ENCODE results near the gene BCL6. TPM values are rescaled to one million over a fixed set of nuclear protein-coding genes. Genes with fewer than 3 reads are reported as not detected.

BCL6 gene
- total RNA-seq, 1 experiment from 2014 or later, result 9.0 TPM

DNA sequence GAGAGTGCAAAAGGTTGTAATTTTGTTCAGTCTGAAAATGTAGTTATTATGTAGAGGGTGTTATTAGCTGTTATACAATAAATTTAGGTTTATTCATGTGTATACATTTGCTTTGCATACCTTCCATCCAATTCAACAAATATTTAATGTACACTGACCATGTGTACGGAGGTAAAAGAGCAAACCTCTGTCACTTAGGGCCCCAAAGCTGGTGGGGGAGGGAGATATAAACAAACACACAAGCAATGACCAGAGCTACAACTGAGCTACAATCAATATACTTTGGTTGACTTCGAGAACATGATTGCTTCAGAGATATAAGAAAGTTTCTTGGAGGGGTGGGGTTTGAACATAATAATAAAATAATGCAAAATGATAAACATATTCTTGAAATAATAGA is 17.5 kb upstream of the BCL6 start:
- DNase-seq (ENCODE audit: low spot score), result no peak

DNA sequence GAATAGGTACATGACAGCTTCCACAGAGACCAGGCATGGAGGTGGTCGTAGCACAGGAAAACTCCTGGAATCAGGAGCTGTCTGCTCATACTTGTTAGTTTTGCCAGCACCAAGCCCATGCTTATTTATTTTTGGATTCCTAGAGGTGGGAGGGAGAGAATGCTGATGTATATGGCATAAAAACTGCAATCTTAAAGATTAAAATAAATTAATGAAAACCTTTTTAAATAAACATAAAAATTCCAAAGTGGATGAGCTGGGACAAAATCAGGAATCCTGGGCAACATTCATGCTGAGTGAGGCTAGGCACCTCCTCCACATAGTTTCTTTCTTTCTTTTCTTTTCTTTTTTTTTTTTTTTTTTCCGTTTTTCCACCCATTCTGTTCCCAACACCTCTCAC is 14.3 kb upstream of the BCL6 start:
- no peak for DNase-seq (ENCODE audit: low spot score)

DNA sequence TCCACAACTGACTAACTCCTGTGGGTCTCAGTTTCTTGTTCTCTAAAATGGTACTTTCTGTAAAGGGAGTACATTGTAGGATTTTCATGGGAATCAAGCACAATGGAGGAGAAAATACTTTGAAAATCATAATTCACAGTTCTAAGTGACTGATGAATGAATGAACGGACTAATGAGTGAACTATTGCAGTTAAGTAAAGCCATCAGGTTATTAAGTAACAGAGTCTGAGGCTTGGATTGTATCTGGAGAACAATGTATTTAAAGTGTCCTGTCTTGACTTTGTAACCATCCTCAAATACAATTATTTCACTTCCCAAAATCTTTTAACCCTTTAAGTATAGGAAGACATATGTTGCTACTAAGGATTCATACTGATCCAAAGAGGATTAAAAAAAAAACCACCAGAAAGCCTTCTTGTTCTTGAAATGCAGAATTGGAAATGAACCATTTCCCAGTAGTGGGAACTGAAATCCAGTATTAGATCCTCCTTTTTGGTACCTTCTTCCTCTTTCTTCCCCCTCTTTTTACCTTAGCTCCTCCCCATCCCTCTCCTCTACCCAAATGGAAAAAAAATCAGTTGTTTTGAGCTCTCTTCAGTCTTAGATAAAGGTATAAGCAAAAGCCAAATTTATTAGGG is 13.2 kb upstream of the BCL6 start:
- DNase-seq (ENCODE audit: low spot score), result no peak

DNA sequence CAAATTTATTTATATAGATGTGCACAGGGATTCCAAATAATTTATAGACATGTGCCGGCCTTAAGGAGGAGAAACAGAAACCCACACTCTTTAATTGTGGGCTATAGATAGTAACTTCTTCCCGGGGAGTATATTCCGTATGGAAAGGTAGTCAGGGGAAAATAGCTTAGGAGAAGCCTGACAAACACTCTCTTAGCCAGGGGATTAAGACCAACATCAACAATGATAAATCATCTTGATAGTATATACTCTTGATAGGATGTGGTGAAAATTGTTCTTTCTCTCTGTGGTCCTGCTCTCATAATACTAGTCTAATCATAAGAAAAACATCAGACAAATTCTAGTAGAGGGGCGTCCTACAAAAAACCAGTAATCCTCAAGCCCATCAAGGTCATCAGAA is 8.2 kb upstream of the BCL6 start:
- DNase-seq (ENCODE audit: low spot score), result no peak

DNA sequence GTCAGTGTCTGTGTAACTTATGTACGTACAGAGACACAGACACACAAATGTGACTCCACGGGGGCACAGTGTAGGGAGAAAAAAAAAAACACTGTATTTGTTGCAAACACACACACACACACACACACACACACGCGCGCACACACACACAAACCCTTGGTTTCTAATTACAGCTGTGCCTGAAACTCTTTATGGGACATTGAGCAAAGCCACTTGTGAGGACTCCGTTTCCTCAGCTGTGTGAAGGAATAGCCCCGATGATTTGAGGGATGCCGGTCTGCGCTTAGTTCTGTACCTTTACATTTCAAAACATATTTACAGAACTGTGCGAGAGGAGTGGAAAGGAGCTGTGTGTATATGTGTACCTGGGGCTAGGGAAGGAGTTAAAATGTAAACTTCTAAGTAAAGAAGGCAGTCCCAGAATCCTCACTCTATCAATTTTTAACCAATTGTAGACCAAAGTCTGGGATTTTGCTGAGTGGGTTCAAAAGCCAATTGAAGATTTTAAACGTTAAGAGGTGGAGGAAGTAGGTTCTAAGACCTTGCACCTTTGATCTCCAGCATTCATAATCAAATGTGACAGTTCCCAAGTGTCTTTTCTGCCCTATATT is 5.3 kb upstream of the BCL6 start:
- peak; percentile 23 for DNase-seq (ENCODE audit: low spot score)

DNA sequence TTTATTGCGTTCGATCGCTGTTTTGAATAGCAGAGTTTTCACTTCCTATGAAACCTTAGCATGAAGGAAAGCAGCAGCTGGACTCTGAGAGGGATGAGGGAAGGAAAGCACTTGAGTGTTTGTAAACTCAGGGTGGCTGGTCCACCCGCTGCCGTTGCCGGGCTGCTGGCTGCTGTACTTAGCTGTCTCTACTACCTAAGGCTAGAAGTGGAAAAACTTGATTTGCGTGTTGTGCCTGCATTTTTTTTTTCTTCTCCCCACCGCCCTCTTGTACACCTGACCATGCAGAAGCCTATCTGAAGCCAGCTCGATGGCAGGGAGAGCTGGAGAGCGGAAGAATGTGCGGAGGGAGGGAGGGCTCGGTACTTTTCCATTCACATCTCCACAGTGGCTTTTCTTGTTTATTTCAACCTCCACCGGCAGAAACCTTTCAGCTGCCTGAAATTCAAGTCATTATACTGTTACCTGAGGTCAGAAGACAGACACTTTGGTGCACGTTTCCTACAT is 4.8 kb upstream of the BCL6 start:
- peak; percentile 62 for DNase-seq (ENCODE audit: low spot score)

DNA sequence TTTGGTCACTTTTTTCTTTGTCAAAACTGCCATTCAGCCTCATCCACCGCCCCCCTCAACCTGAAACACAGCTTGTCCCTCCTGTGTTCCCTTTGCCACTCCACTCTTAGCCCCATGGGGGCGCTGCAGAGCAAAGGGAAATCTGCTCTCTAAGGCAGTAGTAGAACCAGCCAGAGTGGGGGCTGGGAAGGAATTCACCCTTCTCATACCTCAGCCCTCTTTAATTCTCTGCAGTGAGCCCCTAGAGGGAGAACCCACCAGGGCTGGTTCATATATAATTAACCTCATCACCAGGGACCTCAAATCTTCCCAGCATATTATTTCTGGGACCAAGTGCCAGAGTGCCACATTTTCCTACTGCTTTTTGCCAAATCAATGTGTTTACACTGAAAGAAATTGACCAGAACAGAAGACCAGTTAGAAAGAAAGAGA is 2.8 kb upstream of the BCL6 start:
- DNase-seq (ENCODE audit: low spot score), result peak; percentile 84

DNA sequence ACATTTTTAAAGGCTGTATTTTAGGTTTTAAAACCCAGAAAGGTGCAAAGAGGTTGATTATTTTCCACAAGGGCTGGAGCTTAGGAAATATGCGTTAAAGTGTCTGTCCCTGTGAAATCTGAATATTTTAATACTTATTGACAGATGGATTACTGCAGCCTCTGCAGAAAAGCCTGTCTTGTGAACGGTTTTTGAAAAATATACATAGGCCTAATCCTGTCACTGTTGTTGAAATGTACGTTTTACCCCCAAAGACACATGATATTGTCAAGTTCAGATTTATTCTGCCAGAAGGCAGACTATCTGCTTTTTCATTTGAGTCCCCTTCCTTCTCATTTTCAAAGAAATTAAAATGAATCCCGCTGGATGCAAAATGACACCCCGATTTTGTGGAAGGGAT is 2.2 kb upstream of the BCL6 start:
- no peak for DNase-seq (ENCODE audit: low spot score)

DNA sequence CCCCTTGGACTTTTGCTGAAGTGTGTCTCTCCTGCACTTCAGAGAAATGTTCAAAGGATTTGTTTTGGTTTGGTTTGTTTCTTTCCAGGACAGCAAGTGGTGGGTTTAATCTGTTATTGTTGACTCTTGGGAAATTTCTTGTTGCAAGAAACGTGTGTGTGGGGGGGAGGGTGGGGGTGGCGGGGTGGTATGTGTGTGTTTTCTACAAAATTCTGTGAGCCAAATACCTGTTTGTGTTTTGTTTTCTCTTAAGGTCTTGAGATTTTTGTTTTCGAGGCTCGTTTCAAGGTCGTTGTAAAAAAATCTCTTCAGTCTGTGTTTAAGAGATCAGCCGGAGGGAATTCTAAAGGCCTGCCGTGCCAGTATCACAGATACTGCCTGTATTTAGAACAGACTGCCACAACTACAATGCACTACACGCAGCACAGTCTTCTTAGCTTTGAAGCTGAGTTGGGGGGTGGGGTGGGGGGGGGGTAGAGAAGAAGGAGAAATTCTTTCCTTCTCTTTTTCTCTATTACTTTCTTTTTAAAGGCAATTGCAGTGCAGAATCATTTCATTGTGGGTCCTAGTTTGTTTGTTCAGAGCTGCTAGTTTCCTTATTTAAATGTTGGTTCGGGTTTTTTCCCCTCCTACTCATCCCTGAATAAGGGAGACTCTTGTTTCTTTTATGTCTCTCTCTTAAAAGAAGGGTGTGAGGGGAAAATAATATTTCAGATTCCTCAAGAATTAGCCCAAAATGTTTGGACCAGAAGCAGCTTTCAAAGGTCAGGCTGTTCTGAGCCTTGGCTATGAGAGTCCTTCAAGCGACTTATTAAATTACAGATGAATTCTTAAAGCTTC is 1.4 kb upstream of the BCL6 start:
- peak; percentile 29 for DNase-seq (ENCODE audit: low spot score)

DNA sequence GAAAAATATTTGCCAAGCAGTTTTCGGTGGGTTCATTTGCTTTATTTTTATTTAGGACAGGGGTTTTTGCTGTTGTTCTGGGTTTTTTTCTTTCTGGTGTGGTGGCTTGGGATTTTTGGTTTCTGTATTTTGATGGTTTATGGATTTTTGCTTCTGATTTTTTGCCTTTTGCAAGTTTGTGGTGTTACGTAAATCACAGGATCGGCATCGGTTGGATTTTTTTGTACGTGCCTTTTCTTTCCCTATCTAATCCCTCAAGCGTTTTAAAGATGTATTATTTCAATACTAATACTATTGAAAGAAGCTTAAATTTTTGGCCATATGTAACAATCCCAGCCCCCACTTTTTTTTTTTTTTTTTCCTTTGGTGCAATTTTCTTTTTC is 782 bp upstream of the BCL6 start:
- DNase-seq (ENCODE audit: low spot score), result no peak

DNA sequence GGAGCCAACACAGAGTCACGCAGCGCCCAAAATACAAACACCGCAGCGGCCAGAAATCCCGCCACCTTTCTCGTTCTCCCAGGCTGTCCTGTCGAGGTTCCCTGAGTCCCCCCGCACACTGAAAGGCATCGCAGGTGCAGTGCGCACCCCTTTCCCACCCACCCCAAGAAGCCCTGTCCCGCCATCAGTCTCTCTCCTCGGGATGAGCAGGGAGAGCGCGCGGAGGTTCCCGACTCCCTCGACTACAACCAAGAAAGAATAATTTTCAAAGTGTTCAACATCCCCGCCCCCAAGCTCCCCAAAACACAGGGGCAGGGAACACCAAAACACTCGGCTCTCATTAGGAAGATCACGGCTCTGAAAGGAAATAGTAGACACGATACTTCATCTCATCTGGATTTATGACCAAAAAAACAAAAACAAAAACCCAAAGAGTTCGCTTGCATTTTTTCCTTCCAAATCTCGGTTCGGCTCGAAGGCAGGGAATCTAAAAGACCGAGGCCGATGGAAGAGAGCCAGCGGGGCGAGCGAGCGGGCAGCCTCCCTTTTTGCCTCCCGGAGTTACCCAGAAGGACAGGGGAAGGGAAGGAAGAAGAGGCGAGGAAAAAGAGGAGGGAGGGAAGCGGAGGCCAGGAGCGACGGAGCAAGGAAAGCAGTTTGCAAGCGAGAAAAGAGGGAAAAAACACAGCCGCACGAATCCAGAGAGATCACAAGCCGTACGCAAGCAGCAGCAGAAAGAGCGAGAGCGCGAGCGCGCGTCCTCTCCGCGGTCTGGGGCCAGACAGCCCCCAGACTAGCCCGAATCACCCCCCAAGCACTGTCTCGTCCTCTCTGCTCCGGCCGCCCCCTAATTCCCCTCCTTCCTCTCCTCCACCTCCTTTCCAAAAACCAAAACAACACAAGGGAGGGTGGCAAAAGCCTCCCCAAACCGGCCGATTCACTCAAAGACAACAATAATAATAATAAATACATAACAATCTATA is 808 bp downstream of the BCL6 start:
- peak; percentile 44 for DNase-seq (ENCODE audit: low spot score)

DNA sequence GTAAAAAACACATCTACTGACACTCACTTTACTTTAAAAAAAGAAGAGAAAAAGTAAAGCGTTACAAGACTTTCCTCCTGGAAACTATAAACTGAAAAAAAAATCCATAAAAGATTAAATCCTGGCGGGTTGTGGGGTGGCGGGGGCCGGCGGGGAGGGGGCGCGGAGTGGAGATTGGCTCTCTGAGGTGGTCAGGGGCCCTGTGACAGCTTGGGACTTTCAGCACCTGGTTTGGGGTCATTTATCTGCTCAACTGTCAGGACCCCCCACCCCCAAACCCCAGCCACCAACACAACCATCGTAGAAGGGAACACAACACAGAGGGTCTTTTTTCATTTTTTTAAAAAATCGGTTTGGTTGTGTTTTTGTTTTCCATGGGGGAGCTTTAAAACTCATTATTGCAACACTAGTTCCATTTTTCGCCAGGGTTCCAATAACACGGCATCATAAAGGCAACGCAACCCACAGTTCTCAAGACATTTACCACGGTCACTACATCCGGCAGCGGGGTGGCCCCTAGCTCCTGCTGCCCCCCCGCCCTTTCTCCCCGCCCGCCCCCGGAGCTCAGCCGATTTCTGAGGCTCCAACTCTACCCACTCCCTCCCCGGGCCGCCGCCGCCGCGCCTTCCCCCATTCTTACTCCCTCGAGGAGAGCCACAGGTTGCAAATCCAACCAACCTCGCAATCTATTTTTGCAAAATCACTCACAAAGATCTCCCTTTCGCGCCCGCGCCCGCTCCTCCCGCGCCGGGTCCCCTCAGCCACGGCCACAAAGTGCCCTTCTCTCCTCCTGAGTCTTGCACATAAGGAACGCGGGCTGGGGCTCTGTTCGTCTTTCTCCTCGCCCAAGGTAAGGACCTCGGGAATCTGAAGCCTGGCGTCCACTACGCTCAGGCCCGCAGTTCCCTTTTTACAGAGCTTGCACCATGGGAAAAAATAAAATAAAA is 1.8 kb downstream of the BCL6 start:
- DNase-seq (ENCODE audit: low spot score), result peak; percentile 19

DNA sequence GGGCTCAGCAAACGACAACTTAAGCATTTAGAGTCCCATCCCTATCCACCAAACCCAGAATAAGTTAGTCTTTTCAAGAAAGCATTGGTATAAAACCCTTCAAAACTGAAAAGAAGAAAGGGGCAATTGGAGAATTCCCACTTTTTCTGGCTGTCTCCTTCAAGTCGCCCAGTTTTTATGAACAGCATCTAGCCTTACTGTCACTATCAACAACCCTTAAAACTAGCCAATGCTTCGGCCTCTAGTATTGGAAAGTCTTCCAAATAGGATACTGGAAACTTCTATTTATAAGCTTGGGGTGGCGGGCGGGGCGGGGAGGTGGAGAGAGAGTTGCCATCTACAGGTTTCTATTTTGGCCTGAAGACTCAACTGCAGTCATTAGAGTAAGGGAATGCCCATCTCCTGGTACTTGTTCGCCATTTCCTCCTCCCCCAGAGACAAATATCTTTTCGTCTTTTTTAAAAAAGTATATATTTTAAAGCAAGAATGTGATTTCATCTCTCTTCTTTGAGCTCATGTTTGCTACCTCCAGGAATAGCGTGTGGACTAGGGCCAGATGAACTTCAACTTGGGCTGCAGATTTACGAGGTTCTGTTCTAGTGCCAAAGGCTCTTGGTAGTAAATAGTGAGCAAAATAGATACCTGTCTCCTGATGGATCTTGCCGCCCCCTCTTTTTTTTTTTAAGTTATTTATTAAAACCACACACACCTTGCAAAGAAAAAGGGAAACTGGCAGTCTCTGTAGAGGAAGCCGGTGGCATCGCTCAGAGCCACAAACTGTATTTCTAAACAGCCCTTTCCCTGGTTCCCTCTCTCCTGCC is 2.7 kb downstream of the BCL6 start:
- no peak for DNase-seq (ENCODE audit: low spot score)

DNA sequence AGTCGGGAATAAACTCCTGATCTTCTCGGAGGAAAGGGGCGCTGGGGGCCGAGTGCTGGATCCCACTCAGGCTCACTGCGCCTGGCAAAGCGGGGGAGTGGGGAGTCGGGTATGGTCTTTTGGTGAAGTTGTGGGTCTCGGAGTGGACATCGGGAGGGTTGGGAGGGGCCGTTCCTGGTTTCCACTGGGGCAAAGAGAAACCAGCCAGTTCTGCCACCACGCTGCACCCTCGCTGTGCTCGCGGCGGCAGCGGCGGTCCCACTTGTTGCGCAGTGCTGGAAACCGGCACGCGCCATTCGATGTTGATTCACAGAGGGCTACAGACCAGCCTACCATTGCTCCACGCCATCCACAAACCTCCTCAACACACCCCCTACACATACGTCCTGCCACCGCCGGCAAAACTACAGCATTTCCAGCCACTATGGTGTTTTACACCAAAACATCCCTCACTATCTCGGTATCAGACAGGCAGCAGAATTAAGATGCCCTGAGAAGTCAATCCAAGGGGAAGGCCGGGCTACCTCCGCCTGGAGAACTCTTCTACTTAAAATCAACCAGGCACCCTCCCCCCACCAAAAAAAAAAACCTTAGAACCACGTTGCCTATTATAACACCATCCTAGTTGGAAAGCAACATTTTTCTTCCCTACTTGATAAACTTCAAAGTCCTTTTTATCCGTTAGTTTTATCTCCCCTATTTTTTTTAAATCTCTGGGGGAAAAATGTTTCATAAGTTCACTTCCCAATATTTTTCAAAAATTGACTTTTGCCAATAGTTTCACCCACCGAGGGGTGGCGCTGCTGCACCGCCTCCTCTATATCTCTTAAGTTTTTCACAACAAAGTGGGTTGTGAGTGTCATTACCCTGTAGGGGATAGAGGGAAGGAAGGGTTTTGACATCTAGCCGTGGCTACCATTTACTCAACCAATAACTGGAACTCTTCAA is 3.6 kb downstream of the BCL6 start:
- peak; percentile 82 for DNase-seq (ENCODE audit: low spot score)

DNA sequence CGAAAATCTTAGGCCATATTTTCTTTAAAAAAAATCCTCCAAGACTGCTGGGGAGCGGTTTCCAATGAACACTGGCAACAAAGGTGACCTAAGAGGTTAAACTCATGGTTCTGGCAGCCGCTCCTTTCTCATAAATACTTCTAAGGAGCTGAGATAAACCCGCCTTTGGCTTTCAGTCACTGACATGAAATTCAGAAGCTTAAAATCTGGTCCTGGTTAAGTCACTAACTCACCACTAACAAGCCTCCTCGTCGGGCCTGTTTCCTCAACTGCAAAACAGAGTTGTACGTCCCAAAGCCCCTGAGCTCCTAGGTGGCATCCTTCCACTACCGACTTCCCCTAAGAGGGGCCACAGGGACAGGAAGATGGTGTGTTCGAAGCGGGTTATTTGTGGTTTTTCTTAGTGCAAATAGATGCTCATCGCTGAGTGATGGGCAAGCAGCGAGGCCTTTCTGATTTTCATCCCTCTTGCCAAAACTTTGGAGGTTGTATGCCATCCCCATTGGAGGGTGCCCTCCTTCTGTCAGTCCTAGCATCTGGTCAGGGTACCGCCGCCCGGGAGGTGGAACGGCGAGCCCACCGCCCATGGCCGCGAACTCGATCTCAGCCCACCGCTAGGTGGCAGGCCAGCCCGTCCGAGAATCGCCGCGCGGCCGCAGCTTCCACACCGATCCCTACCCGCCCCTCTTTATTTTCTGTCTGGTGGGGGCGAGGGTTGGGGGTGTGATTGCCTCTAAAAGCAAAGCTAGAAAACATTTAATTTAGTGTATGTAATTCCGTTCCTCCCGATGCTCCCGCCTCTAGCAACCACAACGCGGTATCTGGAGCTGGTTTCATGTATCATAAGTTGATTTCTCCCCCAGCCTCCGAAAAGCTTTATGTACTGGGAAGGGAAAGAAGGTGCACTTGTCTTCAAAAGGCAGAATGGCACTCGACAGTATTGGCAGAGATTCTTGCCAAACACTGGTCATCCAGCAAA is 4.6 kb downstream of the BCL6 start:
- peak; percentile 50 for DNase-seq (ENCODE audit: low spot score)

DNA sequence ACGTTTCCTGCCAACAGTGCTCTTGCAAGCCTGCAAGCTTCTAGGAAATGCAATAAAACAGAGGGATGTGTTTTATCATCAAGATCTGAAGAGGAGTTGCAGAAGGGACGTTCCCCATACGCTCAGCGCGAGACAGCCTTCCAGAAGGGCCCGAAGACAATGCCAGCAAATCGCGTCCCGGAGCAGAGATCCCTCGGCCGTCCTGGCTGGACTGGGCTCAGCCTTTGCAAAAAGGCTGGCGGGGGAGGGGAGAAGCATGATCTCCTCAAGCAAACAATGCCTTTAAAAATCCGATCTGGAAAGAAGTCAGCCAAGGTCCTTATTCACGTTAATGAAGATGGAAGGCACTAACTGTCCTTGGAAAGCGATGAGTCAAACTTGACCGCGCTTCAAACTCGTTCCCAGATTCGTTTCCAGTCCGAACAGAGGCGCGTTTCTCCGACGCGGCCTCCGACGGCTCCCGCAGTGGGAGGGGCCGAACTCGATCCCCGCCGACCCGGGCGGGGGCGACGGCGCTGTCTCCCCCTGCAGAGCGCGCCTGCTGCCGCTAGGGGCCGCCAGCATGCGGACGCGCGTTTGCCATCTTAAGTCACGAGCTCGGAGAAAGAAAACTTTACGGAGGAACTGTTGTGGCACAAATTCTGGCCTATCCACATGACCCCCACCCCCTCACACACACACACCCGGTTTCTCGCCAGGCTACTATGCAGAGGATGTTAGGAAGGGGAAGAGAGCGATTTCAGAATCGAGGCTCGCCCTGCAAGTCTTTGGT is 5.5 kb downstream of the BCL6 start:
- DNase-seq (ENCODE audit: low spot score), result peak; percentile 82

Measured in H4 (cell line).